Kidney epithelial cell (primary cell): ENCODE measurements around the gene MCC. TPM values are rescaled to one million over a fixed set of nuclear protein-coding genes. Genes with fewer than 3 reads are reported as not detected.

ENCODE experiments used
- DNase-seq: peaks from one replicate; pipeline ENCODE4 v3.0.0-alpha.2; 2010; ENCODE audit warnings: low read depth
- H3K27me3 ChIP-seq: 2 replicates; pipeline ENCODE4 v1.6.0; 2011; ENCODE audit warnings: low read length; ENCODE audit not compliant: control insufficient read depth, insufficient read depth
- H3K36me3 ChIP-seq: 2 replicates; pipeline ENCODE4 v1.5.1; 2011; ENCODE audit warnings: low read length; ENCODE audit not compliant: control insufficient read depth, insufficient read depth
- H3K4me3 ChIP-seq: 2 replicates; pipeline ENCODE4 v1.5.1; 2011; ENCODE audit warnings: low read depth, mild to moderate bottlenecking, control low read depth, low read length
- CTCF ChIP-seq: IDR thresholded peaks from 2 replicates; pipeline ENCODE4 v1.5.1; 2011; ENCODE audit warnings: mild to moderate bottlenecking, moderate library complexity, low read length, control low read depth, inconsistent platforms; ENCODE audit not compliant: insufficient read depth, poor library complexity, severe bottlenecking
- total RNA-seq: library from RNA; depleted of rRNA; stranded (reverse); fragments of >200 nt; gene quantifications from 2 replicates; pipeline ENCODE4 v1.2.3, GENCODE V29; 2015

MCC gene
- total RNA-seq, 1 donor from 2014 or later: 16.7 TPM

GRCh38 chr5:113435575-113435974, 52.7 kb downstream of the MCC start:
- DNase-seq: no peak

GRCh38 chr5:113434889-113435288, 53.4 kb downstream of the MCC start, which contains the start of gene TSSK1B:
Gene TSSK1B, minus strand, starts transcription at chr5:113434989. Its CDS starts 150 bp downstream, at chr5:113434839.
- H3K27me3 ChIP-seq: no peaks in the 10 kb centered on the region
- H3K36me3 ChIP-seq: no peaks in the 10 kb centered on the region
- no peak for TF ChIP-seq CTCF
- H3K4me3 ChIP-seq: no peak within 1 kb of the TSS
- no peak for DNase-seq

More at GRCh38 chr5:113435575-113435974, 52.7 kb downstream of the MCC start:
- Histone ChIP-seq H3K4me3 (no peak overlapping the region), H3K36me3 (no peaks in the 10 kb centered on the region), H3K27me3 (no peaks in the 10 kb centered on the region)
- no peak for TF ChIP-seq CTCF

GRCh38 chr5:113433862-113434612, 54.2 kb downstream of the MCC start:
- H3K36me3 ChIP-seq: no peaks in the 10 kb centered on the region
- no peak for DNase-seq
- H3K4me3 ChIP-seq: no peak overlapping the region
- H3K27me3 ChIP-seq: no peaks in the 10 kb centered on the region
- no peak for TF ChIP-seq CTCF

- H3K36me3 ChIP-seq: no peaks in the 10 kb centered on the region
- no peaks in the 10 kb centered on the region for H3K27me3 ChIP-seq
- H3K4me3 ChIP-seq: no peak overlapping the region
- no peak for DNase-seq
- TF ChIP-seq CTCF: no peak
Observed at GRCh38 chr5:113433071-113433470, 55.2 kb downstream of the MCC start.

- no peak for TF ChIP-seq CTCF
- no peak for DNase-seq
- Histone ChIP-seq H3K27me3 (no peaks in the 10 kb centered on the region), H3K36me3 (no peaks in the 10 kb centered on the region), H3K4me3 (no peak overlapping the region)
Observed at GRCh38 chr5:113427871-113428574, 60.2 kb downstream of the MCC start.

- TF ChIP-seq CTCF: no peak
- H3K27me3 ChIP-seq: no peaks in the 10 kb centered on the region
- no peaks in the 10 kb centered on the region for H3K36me3 ChIP-seq
- no peak overlapping the region for H3K4me3 ChIP-seq
- DNase-seq: no peak
Observed at GRCh38 chr5:113425909-113426308, 62.3 kb downstream of the MCC start.
